Daoy (cell line): ENCODE measurements around the gene METTL27. TPM values are rescaled to one million over a fixed set of nuclear protein-coding genes. Genes with fewer than 3 reads are reported as not detected.
"Not testable (repeated sequence)": the region's sequence is repeated elsewhere in the genome, so short reads cannot be mapped to it uniquely, and the experiment has no call there.

ENCODE experiments used
- DNase-seq: peaks from one replicate; pipeline ENCODE4 v3.0.0-alpha.2; 2015; ENCODE audit warnings: low read depth
- total RNA-seq: library from RNA; depleted of rRNA; stranded (reverse); fragments of >200 nt; shearing (Covaris generic); gene quantifications from 2 replicates; pipeline ENCODE4 v1.2.3, GENCODE V29; 2014

Gene METTL27
- total RNA-seq, 1 experiment from 2014 or later: 2.3 TPM

DNA sequence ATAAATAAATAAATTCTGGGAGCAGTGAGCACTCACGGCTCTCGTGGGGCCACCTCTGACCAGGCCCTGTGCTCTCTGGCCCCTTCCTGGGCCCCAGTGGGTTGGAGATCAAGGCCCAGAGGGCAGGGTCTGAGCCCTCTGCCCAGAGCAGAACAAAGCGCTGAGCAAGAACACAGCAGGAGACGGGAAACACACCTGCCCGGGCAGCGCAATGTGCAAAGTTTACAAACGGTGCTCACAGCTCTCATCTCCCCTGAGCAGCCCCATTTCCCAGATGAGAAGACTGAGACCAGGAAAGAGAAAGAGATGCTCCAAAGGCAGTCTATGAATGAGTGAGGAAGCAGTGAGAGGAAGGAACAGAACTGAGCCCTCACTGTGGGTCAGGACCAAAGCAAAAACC is 3.0 kb downstream of the METTL27 start:
- DNase-seq: no peak

DNA sequence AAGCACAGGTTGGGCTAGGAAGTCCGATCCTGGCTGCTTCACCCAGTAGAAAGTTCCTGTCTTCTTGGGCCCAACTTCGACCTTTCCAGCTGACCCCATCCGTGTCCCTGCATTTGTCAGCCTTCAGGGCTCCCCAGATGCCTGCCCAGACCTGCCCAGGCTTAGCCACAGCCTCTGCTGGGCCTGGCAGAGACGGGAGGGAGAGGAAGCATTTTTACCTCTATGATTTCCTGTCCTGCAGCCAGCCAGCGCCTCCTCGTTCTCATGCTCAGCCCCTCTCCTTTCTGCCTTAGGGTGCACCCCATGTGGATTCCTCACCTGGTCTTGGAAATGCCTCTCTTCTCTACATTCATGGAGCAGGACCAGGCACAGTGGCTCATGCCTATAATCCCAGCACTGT is 3.7 kb downstream of the METTL27 start:
- no peak for DNase-seq

DNA sequence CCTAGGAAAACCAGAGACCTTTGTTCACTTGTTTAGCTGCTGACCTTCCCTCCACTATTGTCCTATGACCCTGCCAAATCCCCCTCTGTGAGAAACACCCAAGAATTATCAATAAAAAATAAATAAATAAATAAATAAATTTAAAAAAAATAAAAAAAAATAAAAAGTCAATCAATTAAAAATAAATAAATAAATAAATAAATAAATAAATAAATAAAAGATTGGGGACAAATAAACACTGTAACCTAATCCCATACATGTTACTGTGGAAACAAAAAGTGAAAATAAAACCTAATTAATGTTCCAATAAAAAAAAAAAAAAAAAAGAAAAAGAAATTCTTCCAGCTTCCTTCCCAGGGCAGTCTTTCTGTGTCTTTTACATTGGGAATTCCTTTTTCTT is 5.1 kb downstream of the METTL27 start:
- not testable (repeated sequence) for DNase-seq

DNA sequence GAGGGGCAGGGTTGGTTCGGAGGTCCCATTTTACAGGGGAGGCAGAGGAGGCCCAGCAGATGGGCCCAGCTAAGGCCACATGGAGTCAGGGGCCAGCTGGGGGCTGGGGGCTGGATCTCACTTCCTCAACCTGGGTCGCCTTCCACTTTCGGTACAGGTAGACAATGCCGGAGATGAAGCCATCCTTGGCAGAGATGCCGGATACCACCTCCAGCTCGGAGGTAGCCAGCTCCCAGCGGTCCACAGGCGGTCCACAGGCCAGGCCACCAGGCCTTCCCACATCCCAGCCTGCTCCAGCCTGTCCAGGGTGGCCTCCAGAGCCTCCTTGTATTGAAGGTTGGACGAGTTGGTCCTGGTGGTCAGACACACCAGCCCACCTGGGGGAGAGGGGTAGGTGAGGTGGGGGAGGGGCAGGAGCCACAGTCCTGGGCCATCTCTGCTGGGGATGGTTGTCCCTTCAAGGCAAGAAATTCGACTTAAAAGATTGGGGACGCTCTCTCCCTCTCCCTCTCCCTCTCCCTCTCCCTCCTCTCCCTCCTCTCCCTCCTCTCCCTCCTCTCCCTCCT is 7.6 kb downstream of the METTL27 start:
- DNase-seq: no peak

DNA sequence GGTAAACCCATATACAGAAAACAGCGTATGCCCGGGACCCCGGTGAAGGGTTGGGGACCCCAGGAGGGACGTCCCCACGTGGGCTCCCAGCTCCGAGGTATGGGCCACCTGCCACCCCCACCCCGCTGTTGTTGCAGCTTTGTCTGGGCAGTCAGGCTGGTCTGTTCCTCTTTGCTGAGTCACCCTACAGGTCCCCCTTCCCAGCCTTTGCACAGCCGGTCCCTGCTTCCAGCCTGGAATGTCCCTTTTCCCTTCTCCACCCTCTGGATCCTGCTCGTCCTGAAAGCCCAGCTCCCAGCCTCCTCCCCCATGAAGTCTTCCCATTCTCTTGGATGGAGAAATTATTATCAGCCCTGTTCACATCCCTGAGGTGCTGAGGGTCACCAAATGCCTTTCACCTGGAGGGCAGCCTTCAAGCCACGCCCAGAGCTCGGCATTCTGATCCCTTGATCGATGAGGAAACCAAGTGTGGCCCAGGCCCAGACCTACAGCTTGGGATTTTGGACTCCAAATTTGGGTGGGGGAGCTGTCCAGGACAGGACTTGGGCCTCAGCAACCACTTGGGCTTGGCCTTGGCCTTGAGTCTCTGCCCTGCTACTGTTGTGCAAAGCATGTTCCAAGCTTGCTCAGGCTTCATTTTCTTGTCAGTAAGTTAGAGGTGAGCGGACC is 8.9 kb downstream of the METTL27 start:
- no peak for DNase-seq

DNA sequence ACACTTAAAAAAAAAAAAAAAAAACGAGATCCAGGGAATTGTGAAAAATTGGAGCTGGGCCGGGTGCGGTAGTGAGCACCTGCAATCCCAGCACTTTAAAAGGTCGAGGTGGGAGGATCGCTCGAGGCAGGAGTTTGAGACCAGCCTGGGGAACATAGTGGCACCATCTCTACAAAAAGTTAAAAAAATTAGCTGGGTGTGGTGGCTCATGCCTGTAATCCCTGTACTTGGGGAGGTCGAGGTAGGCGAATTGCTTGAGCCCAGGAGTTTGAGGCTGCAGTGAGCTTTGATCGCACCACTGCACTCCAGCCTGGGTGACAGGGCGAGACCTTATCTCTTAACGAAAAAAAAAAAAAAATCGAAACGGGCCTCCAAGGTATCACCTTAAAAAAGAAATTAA is 9.5 kb downstream of the METTL27 start:
- DNase-seq: no peak

DNA sequence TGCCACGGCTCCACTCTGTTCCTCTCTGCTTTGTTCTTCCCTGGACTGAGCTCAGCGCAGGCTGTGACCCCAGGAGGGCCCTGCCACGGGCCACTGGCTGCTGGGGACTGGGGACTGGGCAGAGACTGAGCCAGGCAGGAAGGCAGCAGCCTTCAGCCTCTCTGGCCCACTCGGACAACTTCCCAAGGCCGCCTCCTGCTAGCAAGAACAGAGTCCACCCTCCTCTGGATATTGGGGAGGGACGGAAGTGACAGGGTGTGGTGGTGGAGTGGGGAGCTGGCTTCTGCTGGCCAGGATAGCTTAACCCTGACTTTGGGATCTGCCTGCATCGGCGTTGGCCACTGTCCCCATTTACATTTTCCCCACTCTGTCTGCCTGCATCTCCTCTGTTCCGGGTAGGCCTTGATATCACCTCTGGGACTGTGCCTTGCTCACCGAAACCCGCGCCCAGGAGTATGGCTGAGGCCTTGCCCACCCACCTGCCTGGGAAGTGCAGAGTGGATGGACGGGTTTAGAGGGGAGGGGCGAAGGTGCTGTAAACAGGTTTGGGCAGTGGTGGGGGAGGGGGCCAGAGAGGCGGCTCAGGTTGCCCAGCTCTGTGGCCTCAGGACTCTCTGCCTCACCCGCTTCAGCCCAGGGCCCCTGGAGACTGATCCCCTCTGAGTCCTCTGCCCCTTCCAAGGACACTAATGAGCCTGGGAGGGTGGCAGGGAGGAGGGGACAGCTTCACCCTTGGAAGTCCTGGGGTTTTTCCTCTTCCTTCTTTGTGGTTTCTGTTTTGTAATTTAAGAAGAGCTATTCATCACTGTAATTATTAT is 10.3 kb downstream of the METTL27 start:
- DNase-seq: no peak

DNA sequence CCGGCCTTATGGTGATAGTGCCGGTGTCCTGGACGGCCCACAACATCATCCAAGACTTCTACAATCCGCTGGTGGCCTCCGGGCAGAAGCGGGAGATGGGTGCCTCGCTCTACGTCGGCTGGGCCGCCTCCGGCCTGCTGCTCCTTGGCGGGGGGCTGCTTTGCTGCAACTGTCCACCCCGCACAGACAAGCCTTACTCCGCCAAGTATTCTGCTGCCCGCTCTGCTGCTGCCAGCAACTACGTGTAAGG is 10.8 kb downstream of the METTL27 start:
- no peak for DNase-seq

DNA sequence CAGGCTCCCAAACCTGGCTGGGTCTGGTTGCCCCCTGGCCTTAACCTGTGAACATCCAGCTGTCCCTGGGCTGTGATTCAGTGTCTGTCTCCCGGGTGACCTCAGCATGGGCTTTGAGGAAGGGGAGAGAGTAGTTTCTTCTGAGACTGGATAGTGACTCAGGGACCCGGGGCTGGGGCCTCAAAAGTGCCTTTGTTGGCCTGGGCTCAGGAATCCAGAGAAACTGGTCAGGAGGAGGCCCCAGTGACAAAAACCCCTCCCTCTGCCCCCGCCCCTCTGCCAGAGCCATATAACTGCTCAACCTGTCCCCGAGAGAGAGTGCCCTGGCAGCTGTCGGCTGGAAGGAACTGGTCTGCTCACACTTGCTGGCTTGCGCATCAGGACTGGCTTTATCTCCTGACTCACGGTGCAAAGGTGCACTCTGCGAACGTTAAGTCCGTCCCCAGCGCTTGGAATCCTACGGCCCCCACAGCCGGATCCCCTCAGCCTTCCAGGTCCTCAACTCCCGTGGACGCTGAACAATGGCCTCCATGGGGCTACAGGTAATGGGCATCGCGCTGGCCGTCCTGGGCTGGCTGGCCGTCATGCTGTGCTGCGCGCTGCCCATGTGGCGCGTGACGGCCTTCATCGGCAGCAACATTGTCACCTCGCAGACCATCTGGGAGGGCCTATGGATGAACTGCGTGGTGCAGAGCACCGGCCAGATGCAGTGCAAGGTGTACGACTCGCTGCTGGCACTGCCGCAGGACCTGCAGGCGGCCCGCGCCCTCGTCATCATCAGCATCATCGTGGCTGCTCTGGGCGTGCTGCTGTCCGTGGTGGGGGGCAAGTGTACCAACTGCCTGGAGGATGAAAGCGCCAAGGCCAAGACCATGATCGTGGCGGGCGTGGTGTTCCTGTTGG is 11.4 kb downstream of the METTL27 start, which contains the start of gene CLDN4:
Gene CLDN4 (plus strand): TSS at position 316 of the 903 bp plus-strand sequence. CDS start 206 bp downstream, at position 522.
- DNase-seq: no peak

DNA sequence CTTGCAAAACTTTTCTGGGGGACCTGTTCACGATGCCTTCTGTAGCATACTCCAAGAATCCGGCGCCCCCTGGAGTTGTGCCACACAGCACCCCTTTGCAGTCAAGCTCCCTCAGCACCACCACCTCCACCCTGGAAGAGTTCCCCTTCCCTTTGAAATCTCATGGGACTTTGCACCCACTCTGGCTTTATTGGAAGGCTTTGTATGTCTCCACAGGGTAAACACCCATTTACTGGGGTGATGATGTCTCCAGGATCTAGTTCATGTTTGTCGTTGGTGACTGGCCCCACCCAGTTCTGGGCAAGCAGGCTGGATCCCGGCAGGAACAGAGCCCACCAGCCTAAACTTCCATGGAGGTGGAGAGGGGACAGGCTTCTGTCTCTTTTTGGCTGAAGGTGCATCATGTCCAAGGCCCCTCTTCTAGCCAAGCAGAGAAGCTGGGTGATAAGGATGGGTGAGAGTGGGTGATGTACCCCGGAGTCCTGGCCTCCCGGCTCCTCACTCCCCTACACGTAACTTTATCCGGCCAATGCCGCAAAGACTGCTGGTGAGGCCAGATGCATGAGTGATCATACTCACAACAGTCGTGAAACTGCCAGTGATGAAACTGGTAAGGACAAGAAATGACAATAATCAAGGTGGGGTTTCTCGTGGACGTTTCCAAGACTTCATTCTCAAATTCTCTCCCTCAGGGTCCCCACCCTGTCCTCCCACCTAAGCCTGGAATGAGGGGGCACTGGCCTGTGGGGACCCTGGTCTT is 12.2 kb downstream of the METTL27 start:
- DNase-seq: no peak

DNA sequence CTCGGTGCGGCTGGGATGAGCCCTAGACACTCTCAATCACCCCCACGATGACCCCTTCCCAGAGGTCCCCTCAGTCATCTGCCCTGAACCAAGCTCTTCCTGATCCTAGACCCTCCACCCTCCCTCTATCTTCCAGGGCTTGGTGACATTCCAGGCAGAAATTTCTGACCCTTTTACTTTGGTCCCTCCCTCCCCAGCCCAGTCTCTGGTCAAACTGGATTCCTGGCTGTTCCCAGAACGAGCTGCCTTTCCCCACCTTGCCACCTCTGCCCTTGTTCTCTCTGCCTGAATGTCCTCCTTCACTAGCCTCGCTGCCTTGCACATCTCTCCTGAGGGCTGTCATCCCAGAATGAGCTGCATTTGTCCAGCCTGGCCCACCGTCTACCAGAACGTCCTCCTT is 12.8 kb downstream of the METTL27 start:
- DNase-seq: no peak

DNA sequence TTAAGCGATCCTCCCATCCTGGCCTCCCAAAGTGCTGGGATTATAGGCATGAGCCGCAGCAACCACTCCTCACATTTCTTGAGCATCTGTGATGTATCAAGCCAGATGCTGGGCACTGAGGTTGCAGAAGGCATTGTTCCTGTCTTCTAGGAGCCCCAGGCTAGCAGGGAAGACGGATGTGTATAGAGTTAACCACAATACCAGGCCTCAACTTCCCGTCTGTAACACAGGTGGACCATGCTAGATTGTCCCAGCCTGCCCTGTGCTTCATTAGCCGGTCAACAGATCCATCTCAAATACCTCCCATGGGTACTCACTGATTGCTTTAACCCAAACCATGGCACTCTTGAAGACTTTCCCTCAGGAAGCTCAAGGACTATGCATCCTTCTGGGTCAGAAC is 13.3 kb downstream of the METTL27 start:
- DNase-seq: no peak

DNA sequence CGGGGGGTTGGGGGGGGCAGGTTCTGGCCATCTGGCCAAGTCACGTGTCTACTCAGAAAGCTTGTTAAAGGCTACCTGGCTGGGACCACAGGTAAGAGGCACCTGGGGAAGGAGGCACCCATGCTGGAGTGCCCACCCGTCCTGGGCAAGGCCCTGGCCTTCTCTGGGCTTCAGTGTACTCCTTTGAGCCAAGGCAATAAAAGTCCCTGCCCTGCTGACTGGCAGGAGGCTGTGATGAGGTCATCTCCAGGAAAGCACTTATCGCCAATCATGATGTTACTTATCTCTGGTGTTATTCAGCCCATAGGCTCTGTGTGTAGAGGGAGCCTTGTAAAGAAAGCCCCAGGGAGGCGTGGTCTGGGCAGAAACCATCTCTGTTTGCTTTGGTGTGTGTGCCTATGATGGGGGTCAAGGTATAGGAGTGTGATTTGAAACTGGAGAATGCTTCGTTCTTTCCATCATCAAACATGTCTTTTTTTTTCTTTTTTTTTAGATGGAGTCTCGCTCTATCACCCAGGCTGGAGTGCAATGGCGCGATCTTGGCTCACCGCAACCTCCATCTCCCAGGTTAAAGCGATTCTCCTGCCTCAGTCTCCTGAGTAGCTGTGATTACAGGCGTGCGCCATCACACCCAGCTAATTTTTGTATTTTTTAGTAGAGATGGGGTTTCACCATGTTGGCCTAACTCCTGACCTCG is 14.1 kb downstream of the METTL27 start:
- peak; percentile 93 for DNase-seq

DNA sequence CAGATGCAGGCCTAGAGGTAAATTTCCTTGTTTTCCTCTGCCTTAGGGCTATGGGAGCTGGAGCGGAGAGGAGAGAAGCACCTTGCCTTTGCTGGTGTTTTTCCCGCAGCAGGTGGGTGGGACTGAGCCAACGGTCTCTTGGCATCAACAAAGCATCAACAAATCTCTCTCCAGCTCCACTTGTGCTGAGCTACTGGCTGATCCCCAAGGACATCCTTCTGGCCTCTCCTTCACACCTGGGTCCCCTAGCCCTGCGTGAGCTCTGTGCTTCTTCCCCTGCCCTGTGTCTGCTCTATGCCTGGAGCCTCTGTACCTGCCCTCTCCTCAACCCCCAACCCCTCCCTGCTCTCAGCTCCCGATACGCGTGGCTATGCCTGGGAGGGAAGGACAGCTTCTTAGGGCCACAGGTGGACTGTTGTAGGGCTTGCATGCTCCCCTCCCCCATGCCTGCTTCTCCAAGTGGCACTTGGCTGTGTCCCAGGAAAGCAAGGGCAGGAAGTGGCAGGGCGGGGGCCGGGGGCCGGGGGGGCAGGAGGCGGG is 14.7 kb downstream of the METTL27 start:
- peak; percentile 82 for DNase-seq

DNA sequence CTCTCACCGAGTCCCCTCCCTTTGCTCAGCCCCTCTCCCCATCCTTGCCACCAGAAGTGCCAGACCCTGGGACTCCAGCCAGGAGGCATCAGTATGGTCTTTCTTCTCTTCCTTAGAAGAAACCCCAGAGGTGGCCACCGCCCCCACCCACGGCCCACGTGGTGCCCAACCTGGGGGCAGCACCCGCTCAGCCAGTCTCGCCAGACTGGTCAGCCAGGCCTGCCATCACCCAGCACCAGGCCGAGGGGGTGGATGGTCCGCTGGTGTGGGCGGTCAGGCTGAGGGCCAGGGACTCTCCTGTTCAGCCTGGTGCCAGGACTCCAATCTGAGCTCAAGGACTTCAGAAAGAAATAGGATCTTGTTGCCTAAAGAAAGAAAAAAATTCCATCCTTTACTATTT is 17.3 kb downstream of the METTL27 start:
- no peak for DNase-seq

DNA sequence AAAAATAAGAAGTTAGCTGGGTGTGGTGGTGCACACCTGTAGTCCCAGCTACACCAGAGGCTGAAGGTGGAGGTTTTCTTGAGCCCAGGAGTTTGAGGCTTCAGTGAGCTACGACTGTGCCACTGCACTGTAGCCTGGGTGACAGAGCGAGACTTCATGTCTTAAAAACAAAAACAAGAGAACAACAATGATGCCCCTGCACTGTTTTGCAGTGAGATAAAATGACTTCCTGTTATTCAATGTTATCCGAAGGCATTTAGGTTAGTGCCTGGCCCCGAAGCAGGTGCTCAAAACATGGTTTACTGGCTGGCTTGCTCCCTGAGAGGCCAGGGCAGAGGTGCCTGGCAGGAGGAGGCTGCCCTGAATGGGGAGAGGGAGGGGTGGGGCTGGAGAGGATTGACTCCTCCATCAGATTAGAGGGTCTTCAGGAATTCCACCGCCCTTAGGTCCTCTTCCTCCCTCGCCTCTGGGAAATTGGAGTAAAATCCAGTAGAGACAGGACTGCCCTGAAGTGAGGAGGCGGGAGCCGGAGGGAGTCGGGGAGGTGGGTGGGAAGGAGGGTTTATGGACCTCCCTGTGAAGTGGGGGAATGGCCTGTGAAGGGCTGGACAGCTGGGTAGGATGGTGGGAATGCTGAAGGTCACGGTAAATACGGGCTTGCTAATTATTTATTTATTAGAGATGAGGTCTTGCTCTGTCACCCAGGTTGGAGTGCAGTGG is 18.3 kb downstream of the METTL27 start:
- no peak for DNase-seq

DNA sequence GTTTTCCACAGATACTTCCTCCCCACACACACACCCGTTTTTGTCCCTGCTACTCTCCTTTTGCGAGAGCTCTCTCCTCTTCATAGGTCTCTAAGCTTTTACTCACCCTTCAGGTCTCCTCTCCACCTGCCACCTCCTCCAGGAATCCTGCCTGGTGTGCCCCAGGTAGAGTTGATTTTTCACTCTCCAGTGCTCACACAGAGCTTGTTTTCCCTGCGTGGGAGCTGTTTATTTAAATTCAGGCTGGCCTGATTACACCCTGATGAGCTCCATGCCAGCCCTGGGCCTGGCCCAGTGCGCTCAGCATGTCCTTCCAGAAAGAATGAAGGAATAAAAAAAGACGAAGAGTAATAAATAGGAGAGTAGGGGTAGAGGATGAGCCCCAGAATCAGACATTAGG is 19.1 kb downstream of the METTL27 start:
- no peak for DNase-seq

DNA sequence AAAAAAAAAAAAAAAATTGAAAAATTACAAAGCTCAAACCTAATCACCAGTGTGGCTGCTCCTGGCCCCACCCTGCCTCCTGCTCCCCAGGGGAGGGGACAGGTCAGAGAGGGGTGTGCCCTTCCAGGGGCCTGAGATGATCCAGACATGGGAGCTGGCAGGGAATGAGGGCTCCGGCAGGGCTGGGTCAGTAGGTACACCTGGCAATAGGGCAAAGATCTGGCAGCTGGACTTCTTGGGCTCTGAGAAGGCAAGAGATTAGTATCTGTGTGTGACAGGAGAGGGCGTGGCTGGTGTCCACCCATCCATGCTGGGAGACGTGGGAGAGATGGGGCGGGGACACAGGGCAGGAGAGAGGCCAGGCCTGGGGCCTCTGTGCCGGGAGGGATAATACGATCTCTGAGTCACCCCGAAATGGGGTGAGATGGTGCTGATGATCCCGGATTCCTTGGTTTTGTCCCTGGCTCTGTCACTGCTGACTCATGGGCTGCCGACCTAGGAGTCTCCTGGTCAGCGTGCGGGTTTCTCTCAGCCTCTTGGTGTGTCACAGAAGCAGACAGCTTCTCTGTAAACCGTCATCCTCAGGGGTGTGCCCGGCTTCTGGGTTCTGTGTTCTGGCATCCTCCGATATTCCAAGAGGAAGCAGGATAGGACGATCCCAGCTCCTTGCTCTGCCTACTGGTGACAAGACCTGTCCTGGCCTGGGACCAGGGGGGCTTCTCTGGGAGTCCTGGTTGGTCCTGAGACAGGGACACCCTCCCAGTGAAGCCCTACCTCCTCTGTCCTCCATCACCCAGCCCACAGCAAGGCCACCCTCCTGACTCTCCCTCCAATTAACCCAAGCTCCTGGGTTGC is 19.8 kb downstream of the METTL27 start:
- peak; percentile 100 for DNase-seq
